ENCODE results near the gene GOLGA8T. TPM values are rescaled to one million over a fixed set of nuclear protein-coding genes. Genes with fewer than 3 reads are reported as not detected.
"Not testable (repeated sequence)": the region's sequence is repeated elsewhere in the genome, so short reads cannot be mapped to it uniquely, and the experiment has no call there.

GOLGA8T gene
- total and polyA plus RNA-seq, 8 donors = 0.19 to 0.95 (median 0.62) TPM; not detected in 2

DNA sequence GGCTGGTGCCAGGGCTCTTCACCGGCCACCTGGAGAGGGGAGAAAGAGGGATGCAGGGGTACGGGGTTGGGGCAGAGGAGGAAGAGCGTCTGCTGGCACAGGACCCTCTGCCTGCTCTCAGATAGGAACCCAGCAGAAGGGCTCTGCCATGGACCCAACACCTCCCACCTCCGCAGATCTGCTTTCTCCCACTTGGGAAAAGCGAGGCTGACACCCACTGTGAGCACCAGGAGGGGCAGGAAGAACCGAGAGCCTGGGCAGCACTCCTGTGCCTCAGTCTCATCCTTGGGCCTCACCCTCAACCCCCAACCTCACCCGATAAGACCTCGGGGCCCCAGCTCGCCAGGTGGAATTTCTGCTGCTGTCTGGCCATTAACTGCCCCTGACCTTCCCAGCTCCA is 58.0 kb downstream of the GOLGA8T start:
- FAIRE-seq; H3K36me3 ChIP-seq; H3K4me3 ChIP-seq; H3K4me1 ChIP-seq; H3K27ac ChIP-seq; ATAC-seq; intact Hi-C loops (cut with DNase I); H3K9me3 ChIP-seq; H3K27me3 ChIP-seq: not testable (repeated sequence)
- 53 to 64% methylated on average over 3 of the region's 9 CpGs for WGBS, 2 donors
- DNase-seq = peak in 1 of 6 donors; percentile 15

Other genes with a start within 250 kb of the GOLGA8T start
- gene GOLGA8J, start 52.1 kb upstream of the GOLGA8T start, total RNA-seq = under 1 TPM in 4 of 6 donors, not detected in 2; 0.16 to 0.59 (median 0.28) TPM
- gene GOLGA8J, start 52.1 kb upstream of the GOLGA8T start, polyA plus RNA-seq = under 1 TPM in 1 of 2 donors, not detected in 1; 0.07 TPM